ENCODE results near the gene MFN1. TPM values are rescaled to one million over a fixed set of nuclear protein-coding genes. Genes with fewer than 3 reads are reported as not detected.

Gene MFN1
- total RNA-seq (2021) (59.0 TPM in 2 replicates), Bru-seq, nascent RNA (percentile 78 among the genes with signal in this experiment), BruChase-seq, experiment 1, labeled RNA remaining after a 2-hour chase (percentile 84 among the genes with signal in this experiment), BruChase-seq, experiment 2, labeled RNA remaining after a 6-hour chase (percentile 84 among the genes with signal in this experiment)
- long read RNA-seq, full-length matches to known transcripts = 30 of 46 reads
- long read RNA-seq, partial matches to known transcripts = 8 of 46 reads
- long read RNA-seq, other reads (novel, unspliced or antisense) = 8 of 46 reads

GRCh38 chr3:179347345-179348194 is at the start of gene MFN1:
MFN1 (plus strand) TSS chr3:179347709; CDS start chr3:179348852, 1,143 bp downstream.
- Histone ChIP-seq H3K27me3 (replicated peaks; ENCODE audit: insufficient read depth, low read depth, low read length, poor library complexity) (no peaks in the 10 kb centered on the region), H3K9me3 (ENCODE audit: low read depth, low read length, poor library complexity, severe bottlenecking) (no peaks in the 10 kb centered on the region), H3K4me1 (ENCODE audit: insufficient read depth, low read length, poor library complexity, severe bottlenecking) (peaks cover 3% of the 10 kb centered on the region), H3K4me3 (ENCODE audit: low read depth, low read length, poor library complexity, severe bottlenecking) (peak within 1 kb of the TSS; percentile 80), H3K36me3 (ENCODE audit: insufficient read depth, low read length, poor library complexity, severe bottlenecking) (peaks cover 28% of the 10 kb centered on the region), H3K27ac (ENCODE audit: low read depth, low read length, poor library complexity, severe bottlenecking) (peak within 1 kb of the TSS; percentile 77)
- no peak for TF ChIP-seq EZH2 (IDR thresholded peaks at IDR 0.05; ENCODE audit: borderline replicate concordance, low read depth, low read length, poor library complexity, severe bottlenecking)
- TF ChIP-seq, protein P1, sequence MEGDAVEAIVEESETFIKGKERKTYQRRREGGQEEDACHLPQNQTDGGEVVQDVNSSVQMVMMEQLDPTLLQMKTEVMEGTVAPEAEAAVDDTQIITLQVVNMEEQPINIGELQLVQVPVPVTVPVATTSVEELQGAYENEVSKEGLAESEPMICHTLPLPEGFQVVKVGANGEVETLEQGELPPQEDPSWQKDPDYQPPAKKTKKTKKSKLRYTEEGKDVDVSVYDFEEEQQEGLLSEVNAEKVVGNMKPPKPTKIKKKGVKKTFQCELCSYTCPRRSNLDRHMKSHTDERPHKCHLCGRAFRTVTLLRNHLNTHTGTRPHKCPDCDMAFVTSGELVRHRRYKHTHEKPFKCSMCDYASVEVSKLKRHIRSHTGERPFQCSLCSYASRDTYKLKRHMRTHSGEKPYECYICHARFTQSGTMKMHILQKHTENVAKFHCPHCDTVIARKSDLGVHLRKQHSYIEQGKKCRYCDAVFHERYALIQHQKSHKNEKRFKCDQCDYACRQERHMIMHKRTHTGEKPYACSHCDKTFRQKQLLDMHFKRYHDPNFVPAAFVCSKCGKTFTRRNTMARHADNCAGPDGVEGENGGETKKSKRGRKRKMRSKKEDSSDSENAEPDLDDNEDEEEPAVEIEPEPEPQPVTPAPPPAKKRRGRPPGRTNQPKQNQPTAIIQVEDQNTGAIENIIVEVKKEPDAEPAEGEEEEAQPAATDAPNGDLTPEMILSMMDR (conservative IDR thresholded peaks at IDR 0.05; ENCODE audit: low read depth, low read length) = no peak
- intact Hi-C loops (cut with micrococcal nuclease; ENCODE audit: unreplicated experiment) = no loop called here
- no TSS peak for BruUV-seq (replicated peaks)
- ChIA-PET CTCF (interaction anchor here (0.6 kb wide), 1 partner anchor 302 kb away, joined by 3 read pairs; no protein-coding TSS in a partner anchor), POLR2A (ENCODE audit: low non-redundant PET) (no interaction called here)
- DNase-seq (ENCODE audit: low spot score) = peak; percentile 98

- intact Hi-C loops (cut with micrococcal nuclease; ENCODE audit: unreplicated experiment) = no loop called here
- DNase-seq (ENCODE audit: low spot score) = no peak
- no TSS peak for BruUV-seq (replicated peaks)
Measured at GRCh38 chr3:179297971-179298725, 49.4 kb upstream of the MFN1 start.

GRCh38 chr3:179299316-179299715 is 48.2 kb upstream of the MFN1 start:
- no peak for DNase-seq (ENCODE audit: low spot score)
- POLR2A ChIA-PET (ENCODE audit: low non-redundant PET) = no interaction called here
- H3K27me3 ChIP-seq (replicated peaks; ENCODE audit: insufficient read depth, low read depth, low read length, poor library complexity) = no peaks in the 10 kb centered on the region
- no peaks in the 10 kb centered on the region for H3K9me3 ChIP-seq (ENCODE audit: low read depth, low read length, poor library complexity, severe bottlenecking)
- H3K36me3 ChIP-seq (ENCODE audit: insufficient read depth, low read length, poor library complexity, severe bottlenecking) = no peaks in the 10 kb centered on the region
- intact Hi-C loops (cut with micrococcal nuclease; ENCODE audit: unreplicated experiment) = no loop called here
- no peaks in the 10 kb centered on the region for H3K4me1 ChIP-seq (ENCODE audit: insufficient read depth, low read length, poor library complexity, severe bottlenecking)
- H3K27ac ChIP-seq (ENCODE audit: low read depth, low read length, poor library complexity, severe bottlenecking) = no peak overlapping the region
- CTCF ChIA-PET = no interaction called here
- no peak overlapping the region for H3K4me3 ChIP-seq (ENCODE audit: low read depth, low read length, poor library complexity, severe bottlenecking)
- TF ChIP-seq, protein P1 (conservative IDR thresholded peaks at IDR 0.05; ENCODE audit: low read depth, low read length) = no peak
- TF ChIP-seq EZH2 (IDR thresholded peaks at IDR 0.05; ENCODE audit: borderline replicate concordance, low read depth, low read length, poor library complexity, severe bottlenecking) = no peak
- no TSS peak for BruUV-seq (replicated peaks)

More at GRCh38 chr3:179297971-179298725, 49.4 kb upstream of the MFN1 start:
- CTCF ChIA-PET = no interaction called here
- POLR2A ChIA-PET (ENCODE audit: low non-redundant PET) = no interaction called here
- Histone ChIP-seq H3K9me3 (ENCODE audit: low read depth, low read length, poor library complexity, severe bottlenecking) (no peaks in the 10 kb centered on the region), H3K4me1 (ENCODE audit: insufficient read depth, low read length, poor library complexity, severe bottlenecking) (no peaks in the 10 kb centered on the region), H3K4me3 (ENCODE audit: low read depth, low read length, poor library complexity, severe bottlenecking) (no peak overlapping the region), H3K36me3 (ENCODE audit: insufficient read depth, low read length, poor library complexity, severe bottlenecking) (no peaks in the 10 kb centered on the region), H3K27me3 (replicated peaks; ENCODE audit: insufficient read depth, low read depth, low read length, poor library complexity) (no peaks in the 10 kb centered on the region), H3K27ac (ENCODE audit: low read depth, low read length, poor library complexity, severe bottlenecking) (no peak overlapping the region)
- TF ChIP-seq, protein P1 (conservative IDR thresholded peaks at IDR 0.05; ENCODE audit: low read depth, low read length) = no peak
- no peak for TF ChIP-seq EZH2 (IDR thresholded peaks at IDR 0.05; ENCODE audit: borderline replicate concordance, low read depth, low read length, poor library complexity, severe bottlenecking)

Measured in A673 (cell line).